ENCODE measurements around the gene RPP14.

The RPP14 gene
- long read RNA-seq, full-length matches to known transcripts: 54 of 67 reads
- long read RNA-seq, partial matches to known transcripts: 0 of 67 reads
- long read RNA-seq, other reads (novel, unspliced or antisense): 13 of 67 reads

DNA sequence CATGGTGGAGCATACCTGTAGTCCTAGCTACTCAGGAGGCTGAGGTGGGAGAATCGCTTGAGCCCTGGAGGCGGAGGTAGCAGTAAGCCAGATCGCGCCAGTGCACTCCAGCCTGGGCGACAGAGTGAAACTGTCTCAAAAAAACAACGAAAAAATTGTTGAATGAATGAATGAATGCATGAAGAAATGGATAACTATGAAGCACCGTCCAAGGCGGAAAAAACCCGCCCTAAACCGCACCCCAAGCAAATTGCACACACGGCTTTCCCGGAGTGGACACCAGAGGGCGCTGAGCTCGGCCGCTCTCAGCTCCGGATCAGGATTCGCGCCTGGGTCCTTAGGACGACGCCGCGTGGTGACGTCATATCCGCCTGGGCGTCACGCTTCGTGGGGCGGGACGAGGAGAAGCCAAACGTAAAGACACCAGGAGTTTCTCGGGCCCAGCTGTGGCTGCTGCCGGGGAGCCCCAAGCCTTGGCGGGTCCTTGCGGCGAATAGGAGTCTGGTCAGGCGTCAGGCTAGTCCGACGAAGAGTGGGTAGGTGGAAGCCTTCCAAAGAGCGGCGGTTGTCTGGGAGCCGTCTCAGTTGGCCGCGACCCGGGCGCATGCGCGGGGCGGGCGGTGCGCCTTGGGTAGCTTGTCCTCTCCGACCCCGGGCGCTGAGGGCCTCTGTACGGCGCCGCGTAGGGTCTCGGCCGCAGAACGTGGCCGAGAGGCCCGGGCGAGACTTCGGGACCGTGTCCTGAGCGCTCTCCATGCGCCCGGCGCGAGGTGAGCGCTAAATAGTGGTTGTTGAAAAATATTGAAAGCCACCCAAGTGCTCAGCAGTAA, at the start of gene RPP14, which contains the start of gene HTD2:
RPP14 (plus strand) TSS at position 364 of the 830 bp plus-strand sequence. CDS start 4,085 bp downstream, outside the sequence.
HTD2 (plus strand) TSS at position 639 of the 830 bp plus-strand sequence. CDS start 11,094 bp downstream, outside the sequence.
- DNase-seq (ENCODE audit: low read depth in 1 of 2, low spot score in 1 of 2): peak; percentile 97 to 98
- Histone ChIP-seq H3K4me3 (replicated peaks; ENCODE audit: insufficient read depth, low read length) (peak within 1 kb of the TSS; percentile 83), H3K27ac (replicated peaks) (peak within 1 kb of the TSS; percentile 91), H3K27me3 (ENCODE audit: insufficient read depth, poor library complexity, severe bottlenecking) (no peaks in the 10 kb centered on the region)
- TF ChIP-seq POLR2AphosphoS5 (IDR thresholded peaks at IDR 0.05; ENCODE audit: low read depth) (peak; percentile 71), CTCF (IDR thresholded peaks at IDR 0.05; ENCODE audit: insufficient read depth, low read length) (peak; percentile 88), REST (IDR thresholded peaks at IDR 0.05; ENCODE audit: insufficient replicate concordance, low read depth) (peak; percentile 9), GABPA (IDR thresholded peaks at IDR 0.05; ENCODE audit: low read depth) (peak; percentile 78), SPI1 (IDR thresholded peaks at IDR 0.05; ENCODE audit: borderline replicate concordance, low read depth) (no peak)

- H3K27me3 ChIP-seq (ENCODE audit: insufficient read depth, poor library complexity, severe bottlenecking): no peaks in the 10 kb centered on the region
- no peak for TF ChIP-seq CTCF (IDR thresholded peaks at IDR 0.05; ENCODE audit: insufficient read depth, low read length)
- TF ChIP-seq GABPA (IDR thresholded peaks at IDR 0.05; ENCODE audit: low read depth): no peak
- no peak for TF ChIP-seq SPI1 (IDR thresholded peaks at IDR 0.05; ENCODE audit: borderline replicate concordance, low read depth)
- TF ChIP-seq POLR2AphosphoS5 (IDR thresholded peaks at IDR 0.05; ENCODE audit: low read depth): no peak
- TF ChIP-seq REST (IDR thresholded peaks at IDR 0.05; ENCODE audit: insufficient replicate concordance, low read depth): no peak
- DNase-seq (ENCODE audit: low read depth in 1 of 2, low spot score in 1 of 2): no peak
- no peak overlapping the region for H3K4me3 ChIP-seq (replicated peaks; ENCODE audit: insufficient read depth, low read length)
- no peak overlapping the region for H3K27ac ChIP-seq (replicated peaks)
Measured at GRCh38 chr3:58256511-58256910, 49.5 kb upstream of the RPP14 start.

DNA sequence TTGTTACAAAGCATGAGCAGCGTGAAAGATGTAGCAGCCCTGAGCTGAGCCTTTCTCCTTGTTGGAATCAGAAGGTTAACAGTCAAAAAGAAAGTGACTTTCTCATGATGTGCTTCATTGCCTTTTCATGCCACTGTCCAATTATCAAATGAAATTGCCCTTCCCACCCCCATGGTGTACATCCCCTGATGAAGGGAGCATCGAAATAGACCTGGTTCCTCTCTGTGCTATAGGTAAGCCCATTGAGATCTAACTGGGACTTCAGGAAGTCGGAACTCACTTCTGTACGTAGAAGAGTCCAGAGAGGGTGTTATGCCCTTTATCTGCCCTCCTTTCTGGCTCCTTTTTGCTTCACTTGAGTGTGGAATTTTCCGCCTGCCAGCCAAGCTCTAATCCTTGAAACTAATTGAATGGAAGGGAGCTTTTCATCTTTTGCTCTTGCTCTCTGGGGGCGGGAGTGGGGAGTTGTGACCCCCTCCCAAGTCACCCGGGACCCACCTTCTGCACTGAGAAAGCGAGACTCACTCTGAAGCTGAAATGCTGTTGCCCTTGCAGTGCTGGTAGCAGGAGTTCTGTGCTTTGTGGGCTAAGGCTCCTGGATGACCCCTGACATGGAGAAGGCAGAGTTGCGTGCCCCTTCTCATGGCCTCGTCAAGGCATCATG, 47.5 kb upstream of the RPP14 start:
- no peaks in the 10 kb centered on the region for H3K27me3 ChIP-seq (ENCODE audit: insufficient read depth, poor library complexity, severe bottlenecking)
- TF ChIP-seq POLR2AphosphoS5 (IDR thresholded peaks at IDR 0.05; ENCODE audit: low read depth): no peak
- no peak for TF ChIP-seq GABPA (IDR thresholded peaks at IDR 0.05; ENCODE audit: low read depth)
- no peak for TF ChIP-seq REST (IDR thresholded peaks at IDR 0.05; ENCODE audit: insufficient replicate concordance, low read depth)
- TF ChIP-seq CTCF (IDR thresholded peaks at IDR 0.05; ENCODE audit: insufficient read depth, low read length): no peak
- TF ChIP-seq SPI1 (IDR thresholded peaks at IDR 0.05; ENCODE audit: borderline replicate concordance, low read depth): no peak
- H3K27ac ChIP-seq (replicated peaks): no peak overlapping the region
- DNase-seq (ENCODE audit: low read depth in 1 of 2, low spot score in 1 of 2): no peak
- no peak overlapping the region for H3K4me3 ChIP-seq (replicated peaks; ENCODE audit: insufficient read depth, low read length)

Measured in HL-60 (cell line).